ENCODE measurements around the gene NAPA. TPM values are rescaled to one million over a fixed set of nuclear protein-coding genes. Genes with fewer than 3 reads are reported as not detected.

The NAPA gene
- total RNA-seq, 1 donor from 2014 or later = 102 TPM

DNA sequence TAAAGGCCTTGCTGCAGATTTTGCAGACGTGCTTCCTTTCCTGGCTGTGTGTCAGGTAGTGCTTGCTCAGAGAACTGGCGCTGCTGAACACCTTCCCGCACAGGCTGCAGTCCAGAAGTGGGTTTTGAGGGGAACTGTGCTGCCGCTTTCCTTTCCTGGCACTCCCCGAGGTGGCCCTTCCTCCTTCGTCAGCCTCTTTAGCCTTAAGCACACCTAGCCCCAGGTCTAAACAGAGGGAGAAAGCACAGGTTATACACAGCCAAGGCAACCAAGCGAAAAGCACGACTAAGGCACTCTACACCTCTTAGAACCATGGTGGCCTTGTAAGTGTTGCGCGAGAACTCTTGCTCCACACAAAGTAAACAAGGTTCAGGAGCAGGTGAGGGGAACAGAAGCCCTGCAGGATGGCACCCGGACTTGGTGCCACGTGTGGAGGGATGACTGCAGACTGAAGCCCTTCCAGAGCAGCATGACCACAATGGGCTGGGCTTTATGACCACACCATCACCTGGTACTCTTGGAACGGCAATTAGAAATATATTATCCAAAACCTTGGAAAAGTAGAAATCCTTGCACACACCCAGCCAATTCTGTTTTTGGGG, 34.5 kb upstream of the NAPA start:
- Histone ChIP-seq H3K27ac (no peak overlapping the region), H3K9me3 (no peaks in the 10 kb centered on the region), H3K4me3 (no peak overlapping the region), H3K27me3 (no peaks in the 10 kb centered on the region), H3K36me3 (no peaks in the 10 kb centered on the region), H3K4me1 (peaks cover 4 to 5% of the 10 kb centered on the region in 2 donors)
- DNase-seq (ENCODE audit: low spot score in 2 of 2) = no peak
- TF ChIP-seq CTCF (IDR thresholded peaks at IDR 0.05) = no peak
- intact Hi-C loops (cut with DNase I) = no loop called here

DNA sequence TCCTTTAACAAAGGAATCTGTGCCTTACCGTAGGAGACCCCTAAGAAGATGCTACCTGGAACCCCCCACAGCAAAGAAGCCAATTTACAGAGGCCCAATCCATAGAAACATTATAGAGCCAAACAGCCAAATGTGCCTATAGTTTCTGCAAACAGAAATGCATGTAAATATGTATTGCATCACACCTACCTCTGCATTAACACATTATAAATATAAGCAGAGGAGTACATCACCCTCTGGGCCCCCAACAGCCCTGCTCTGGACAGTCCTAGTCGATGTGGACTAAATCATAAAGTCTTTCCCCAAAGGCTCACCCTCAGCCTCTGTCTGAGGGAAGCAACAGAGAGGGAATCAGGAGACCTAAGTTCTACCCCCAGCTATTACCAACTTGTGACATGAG, 32.3 kb upstream of the NAPA start:
- no peak for TF ChIP-seq CTCF (IDR thresholded peaks at IDR 0.05)
- intact Hi-C loops (cut with DNase I) = no loop called here
- Histone ChIP-seq H3K4me3 (no peak overlapping the region), H3K4me1 (peaks cover 4 to 5% of the 10 kb centered on the region in 2 donors), H3K27ac (no peak overlapping the region), H3K27me3 (no peaks in the 10 kb centered on the region), H3K36me3 (no peaks in the 10 kb centered on the region), H3K9me3 (no peaks in the 10 kb centered on the region)
- no peak for DNase-seq (ENCODE audit: low spot score in 2 of 2)

DNA sequence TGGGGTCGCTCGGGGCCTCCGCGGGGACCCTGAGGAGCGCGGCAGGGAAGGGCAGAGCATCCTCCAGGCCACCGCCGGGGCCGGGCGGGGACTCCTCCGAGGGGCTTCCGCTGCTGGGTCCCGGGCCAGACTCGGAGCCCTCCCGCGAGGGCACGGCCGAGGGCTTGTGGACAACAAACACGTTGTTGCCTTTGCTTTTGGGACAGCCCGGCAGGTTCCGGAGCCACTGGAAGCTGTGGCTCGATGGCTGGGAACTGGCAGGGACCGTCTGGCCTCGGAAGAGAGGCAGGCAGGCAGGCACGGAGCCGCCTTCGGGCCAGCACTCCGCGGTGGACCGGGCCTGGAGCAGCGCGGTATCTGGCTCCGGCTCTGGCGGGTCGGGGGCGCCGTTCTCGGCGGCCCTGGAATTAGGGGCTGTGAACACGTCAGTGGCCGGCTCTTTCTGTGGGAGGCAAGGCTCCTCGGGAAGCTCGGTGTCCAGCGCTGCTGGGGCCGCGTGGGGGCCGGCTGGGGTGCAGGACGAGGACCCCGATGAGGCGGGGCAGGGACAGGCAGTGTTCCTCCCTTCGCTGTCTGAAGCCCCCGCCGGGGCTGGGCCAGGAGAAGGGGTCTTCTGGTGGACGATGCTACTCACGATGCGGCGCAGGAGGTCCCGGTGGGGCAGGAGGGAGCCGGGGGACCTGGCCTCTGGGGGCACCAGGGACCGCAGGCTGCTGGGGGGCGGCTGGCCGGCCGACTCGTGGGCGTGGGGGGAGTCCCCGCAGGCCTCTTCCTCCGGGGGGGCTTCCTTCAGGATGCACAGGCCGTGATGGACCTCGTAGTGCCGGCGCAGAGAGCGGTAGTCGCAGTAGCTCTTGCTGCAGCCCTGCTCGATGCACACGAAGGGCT, 30.4 kb upstream of the NAPA start:
- Histone ChIP-seq H3K9me3 (no peaks in the 10 kb centered on the region), H3K4me1 (peaks cover 4 to 5% of the 10 kb centered on the region in 2 donors), H3K27ac (no peak overlapping the region), H3K27me3 (no peaks in the 10 kb centered on the region), H3K36me3 (no peaks in the 10 kb centered on the region), H3K4me3 (peak overlapping the region in 1 of 2 donors; percentile 34)
- DNase-seq (ENCODE audit: low spot score in 2 of 2) = no peak
- intact Hi-C loops (cut with DNase I) = no loop called here
- TF ChIP-seq CTCF (IDR thresholded peaks at IDR 0.05) = no peak

GRCh38 chr19:47544476-47544875, 29.6 kb upstream of the NAPA start:
- DNase-seq (ENCODE audit: low spot score in 2 of 2) = no peak
- H3K27me3 ChIP-seq = no peaks in the 10 kb centered on the region
- no peak overlapping the region for H3K27ac ChIP-seq

DNA sequence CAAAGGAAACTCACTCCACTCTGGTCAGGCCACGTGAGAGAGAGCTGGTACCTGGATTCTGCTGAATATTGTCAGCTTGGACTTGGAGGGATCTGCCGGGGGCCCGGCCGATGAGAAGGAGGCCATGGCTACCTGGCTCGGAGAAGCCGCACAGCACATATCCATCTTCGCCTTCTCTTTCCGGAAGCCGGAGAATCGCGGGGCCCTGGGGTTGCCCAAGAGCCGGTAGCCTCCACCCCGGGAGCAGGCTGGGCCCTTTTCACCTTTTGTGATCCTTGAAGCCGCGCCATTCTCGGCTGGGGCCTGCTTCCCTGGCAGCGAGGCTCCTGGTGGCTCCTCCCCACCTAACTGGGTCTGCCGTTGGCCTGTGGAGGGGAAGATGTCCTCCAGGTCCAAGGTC, 29.2 kb upstream of the NAPA start:
- TF ChIP-seq CTCF (IDR thresholded peaks at IDR 0.05) = no peak
- no peak for DNase-seq (ENCODE audit: low spot score in 2 of 2)
- no peak overlapping the region for H3K4me3 ChIP-seq
- H3K36me3 ChIP-seq = no peaks in the 10 kb centered on the region
- intact Hi-C loops (cut with DNase I) = no loop called here
- no peaks in the 10 kb centered on the region for H3K9me3 ChIP-seq
- H3K27me3 ChIP-seq = no peaks in the 10 kb centered on the region
- H3K27ac ChIP-seq = no peak overlapping the region
- peaks cover 4 to 5% of the 10 kb centered on the region in 2 donors for H3K4me1 ChIP-seq

More at GRCh38 chr19:47544476-47544875, 29.6 kb upstream of the NAPA start:
- no peak overlapping the region for H3K4me3 ChIP-seq
- peaks cover 4 to 5% of the 10 kb centered on the region in 2 donors for H3K4me1 ChIP-seq
- TF ChIP-seq CTCF (IDR thresholded peaks at IDR 0.05) = no peak
- no peaks in the 10 kb centered on the region for H3K9me3 ChIP-seq
- intact Hi-C loops (cut with DNase I) = no loop called here
- H3K36me3 ChIP-seq = no peaks in the 10 kb centered on the region
